ENCODE data around the gene CACNA1G. TPM values are rescaled to one million over a fixed set of nuclear protein-coding genes. Genes with fewer than 3 reads are reported as not detected.

The CACNA1G gene
- total RNA-seq, 2 donors from 2014 or later: 3.4 to 6.6 TPM

- Histone ChIP-seq H3K36me3 (no peaks in the 10 kb centered on the region), H3K9me3 (no peaks in the 10 kb centered on the region), H3K27me3 (replicated peaks; ENCODE audit: insufficient read depth) (no peaks in the 10 kb centered on the region), H3K4me3 (no peak overlapping the region), H3K27ac (peak overlapping the region; percentile 23 to 56), H3K4me1 (replicated peaks) (peaks cover 13% of the 10 kb centered on the region)
- TF ChIP-seq POLR2AphosphoS5 (IDR thresholded peaks at IDR 0.05): no peak
- TF ChIP-seq POLR2A (IDR thresholded peaks at IDR 0.05): no peak
- TF ChIP-seq, protein P1, sequence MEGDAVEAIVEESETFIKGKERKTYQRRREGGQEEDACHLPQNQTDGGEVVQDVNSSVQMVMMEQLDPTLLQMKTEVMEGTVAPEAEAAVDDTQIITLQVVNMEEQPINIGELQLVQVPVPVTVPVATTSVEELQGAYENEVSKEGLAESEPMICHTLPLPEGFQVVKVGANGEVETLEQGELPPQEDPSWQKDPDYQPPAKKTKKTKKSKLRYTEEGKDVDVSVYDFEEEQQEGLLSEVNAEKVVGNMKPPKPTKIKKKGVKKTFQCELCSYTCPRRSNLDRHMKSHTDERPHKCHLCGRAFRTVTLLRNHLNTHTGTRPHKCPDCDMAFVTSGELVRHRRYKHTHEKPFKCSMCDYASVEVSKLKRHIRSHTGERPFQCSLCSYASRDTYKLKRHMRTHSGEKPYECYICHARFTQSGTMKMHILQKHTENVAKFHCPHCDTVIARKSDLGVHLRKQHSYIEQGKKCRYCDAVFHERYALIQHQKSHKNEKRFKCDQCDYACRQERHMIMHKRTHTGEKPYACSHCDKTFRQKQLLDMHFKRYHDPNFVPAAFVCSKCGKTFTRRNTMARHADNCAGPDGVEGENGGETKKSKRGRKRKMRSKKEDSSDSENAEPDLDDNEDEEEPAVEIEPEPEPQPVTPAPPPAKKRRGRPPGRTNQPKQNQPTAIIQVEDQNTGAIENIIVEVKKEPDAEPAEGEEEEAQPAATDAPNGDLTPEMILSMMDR (IDR thresholded peaks at IDR 0.05): no peak
- 78% methylated on average over 12 of the region's 12 CpGs for WGBS
- intact Hi-C loops (cut with DNase I): no loop called here
- no peak for DNase-seq (ENCODE audit: low spot score)
These were observed 80.3 kb downstream of the CACNA1G start for GRCh38 chr17:50640686-50641351.

GRCh38 chr17:50641357-50641756 lies 80.8 kb downstream of the CACNA1G start:
- intact Hi-C loops (cut with DNase I): no loop called here
- no peaks in the 10 kb centered on the region for H3K9me3 ChIP-seq
- TF ChIP-seq, protein P1 (IDR thresholded peaks at IDR 0.05): no peak
- no peak for TF ChIP-seq POLR2A (IDR thresholded peaks at IDR 0.05)
- peak; percentile 73 for TF ChIP-seq POLR2AphosphoS5 (IDR thresholded peaks at IDR 0.05)

DNA sequence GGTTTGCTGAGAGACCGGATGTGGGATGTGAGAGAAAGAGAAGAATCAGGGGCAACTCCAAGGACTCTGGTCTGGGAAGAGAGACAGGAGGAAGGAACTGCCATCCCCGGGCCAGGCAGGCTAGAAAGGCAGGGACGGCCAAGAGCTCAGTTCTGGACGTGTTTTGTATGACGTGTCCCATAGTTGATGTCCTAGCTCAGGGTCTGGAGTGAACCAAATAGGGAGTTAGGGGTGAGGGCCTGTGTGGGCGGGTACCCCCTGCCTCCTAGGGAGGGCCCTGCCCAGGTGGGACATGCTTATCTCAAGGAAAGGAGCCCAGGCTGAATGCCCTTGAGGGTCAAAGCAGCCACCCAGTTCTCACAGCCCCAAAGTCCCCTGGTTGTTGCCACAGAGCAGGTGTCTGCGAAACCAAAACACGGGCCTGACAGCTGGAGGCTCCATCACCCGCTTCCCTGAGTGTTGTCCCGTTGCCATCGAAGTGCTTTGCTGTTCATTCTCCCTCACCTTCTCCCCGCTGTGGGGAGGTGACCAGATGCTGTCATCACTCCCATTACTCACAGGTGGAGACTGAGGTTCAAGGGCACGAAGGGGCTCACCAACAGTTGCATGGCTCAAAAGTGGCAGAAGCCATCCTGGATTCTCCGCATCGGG lies 81.7 kb downstream of the CACNA1G start:
- 86% methylated on average over 15 of the region's 15 CpGs for WGBS
- Histone ChIP-seq H3K36me3 (no peaks in the 10 kb centered on the region), H3K9me3 (no peaks in the 10 kb centered on the region), H3K4me1 (replicated peaks) (peaks cover 13% of the 10 kb centered on the region), H3K27ac (peak overlapping the region; percentile 17 to 23), H3K4me3 (no peak overlapping the region), H3K27me3 (replicated peaks; ENCODE audit: insufficient read depth) (no peaks in the 10 kb centered on the region)
- DNase-seq (ENCODE audit: low spot score): no peak
- intact Hi-C loops (cut with DNase I): no loop called here
- TF ChIP-seq, protein P1 (IDR thresholded peaks at IDR 0.05): no peak
- TF ChIP-seq POLR2A (IDR thresholded peaks at IDR 0.05): no peak
- no peak for TF ChIP-seq POLR2AphosphoS5 (IDR thresholded peaks at IDR 0.05)

More at GRCh38 chr17:50641357-50641756, 80.8 kb downstream of the CACNA1G start:
- H3K4me1 ChIP-seq (replicated peaks): peaks cover 13% of the 10 kb centered on the region
- 32% methylated on average over 3 of the region's 3 CpGs for WGBS
- no peaks in the 10 kb centered on the region for H3K27me3 ChIP-seq (replicated peaks; ENCODE audit: insufficient read depth)
- peak overlapping the region; percentile 23 to 56 for H3K27ac ChIP-seq
- DNase-seq (ENCODE audit: low spot score): peak; percentile 61
- H3K4me3 ChIP-seq: no peak overlapping the region
- no peaks in the 10 kb centered on the region for H3K36me3 ChIP-seq

- no peak overlapping the region for H3K4me3 ChIP-seq
- H3K9me3 ChIP-seq: no peaks in the 10 kb centered on the region
- 66% methylated on average over 10 of the region's 10 CpGs for WGBS
- no peak for DNase-seq (ENCODE audit: low spot score)
- TF ChIP-seq, protein P1 (IDR thresholded peaks at IDR 0.05): no peak
- no peak for TF ChIP-seq POLR2A (IDR thresholded peaks at IDR 0.05)
- no peak for TF ChIP-seq POLR2AphosphoS5 (IDR thresholded peaks at IDR 0.05)
- peaks cover 13% of the 10 kb centered on the region for H3K4me1 ChIP-seq (replicated peaks)
- no peaks in the 10 kb centered on the region for H3K36me3 ChIP-seq
- intact Hi-C loops (cut with DNase I): no loop called here
- H3K27me3 ChIP-seq (replicated peaks; ENCODE audit: insufficient read depth): no peaks in the 10 kb centered on the region
- peak overlapping the region in 1 of 2 donors; percentile 17 for H3K27ac ChIP-seq
These were observed 82.5 kb downstream of the CACNA1G start for GRCh38 chr17:50642722-50643656.

Data from prostate gland (tissue), 2 donors.